Right renal cortex interstitium (tissue), 3 donors: ENCODE results near the gene SSBP2. TPM values are rescaled to one million over a fixed set of nuclear protein-coding genes. Genes with fewer than 3 reads are reported as not detected.

ENCODE experiments used
- DNase-seq, 3 donors: peaks; one replicate each; pipeline ENCODE4 v3.0.0-alpha.2; 2013; ENCODE audit warnings: low read depth in 3 of 3, low spot score in 2 of 3
- polyA plus RNA-seq, 3 donors: library from polyadenylated mRNA; unstranded; fragments of 120-200 nt; gene quantifications; one replicate each; pipeline ENCODE4 v1.2.1, GENCODE V29; 2013; ENCODE audit not compliant: insufficient read length in 3 of 3

SSBP2 gene
- polyA plus RNA-seq, 3 donors: 94.2 to 103 (median 99.0) TPM

DNA sequence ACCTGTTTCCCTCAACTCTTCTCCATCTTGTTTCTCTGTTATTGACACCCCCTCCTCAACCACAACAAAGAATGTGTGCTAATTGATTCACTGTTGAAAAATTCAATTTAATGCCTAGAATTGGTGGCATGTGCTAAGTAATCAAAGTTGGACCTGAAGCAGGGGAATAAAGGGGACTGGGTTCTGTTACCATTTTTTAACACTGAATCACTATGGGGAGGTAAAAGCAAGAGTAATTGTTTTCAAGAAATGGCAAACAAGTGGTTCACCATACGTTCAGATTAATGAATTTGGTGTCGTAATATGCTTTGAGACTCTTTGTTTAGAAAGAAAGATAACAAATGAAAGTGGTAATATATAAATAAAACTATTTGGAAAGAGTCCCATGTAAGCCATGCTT lies 17.0 kb upstream of the SSBP2 start:
- DNase-seq: no peak

DNA sequence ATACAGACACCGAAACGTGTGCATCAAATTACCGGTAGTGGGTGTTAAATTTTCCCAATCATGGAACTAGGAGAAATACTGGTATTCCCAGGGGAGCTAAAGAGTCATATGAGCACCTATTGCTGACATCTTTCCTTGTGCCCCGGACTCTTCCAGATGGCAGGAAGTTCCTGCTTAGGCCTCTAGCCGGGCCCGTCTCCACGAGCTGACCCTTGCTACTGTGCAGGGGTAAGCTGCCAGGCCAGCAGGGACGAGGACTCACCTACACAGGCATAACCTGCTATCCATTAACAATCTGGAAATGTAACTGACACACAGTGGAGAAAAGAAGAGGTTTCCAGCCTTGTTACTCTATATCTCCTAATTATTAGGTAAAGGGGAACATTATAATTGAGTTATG lies 16.2 kb upstream of the SSBP2 start:
- DNase-seq: no peak

DNA sequence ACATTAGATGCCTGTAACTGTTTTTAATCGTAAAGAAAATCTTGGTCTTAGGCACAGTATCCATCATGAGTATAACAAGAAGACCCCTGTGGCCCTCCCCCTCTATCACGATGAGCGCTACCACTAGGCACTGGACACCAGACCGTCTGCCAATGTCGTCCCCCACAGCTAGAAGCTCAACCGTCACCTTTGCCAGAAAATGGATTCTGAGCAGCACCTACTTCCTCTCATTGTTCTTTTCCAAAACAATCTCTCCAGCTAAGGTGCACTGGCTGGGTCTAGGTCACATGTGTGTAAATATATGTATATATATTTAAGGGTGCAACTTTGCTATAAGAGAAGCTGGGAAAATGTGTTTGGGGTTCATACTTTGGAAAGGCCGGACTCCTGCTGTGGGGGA lies 15.7 kb upstream of the SSBP2 start:
- no peak for DNase-seq

DNA sequence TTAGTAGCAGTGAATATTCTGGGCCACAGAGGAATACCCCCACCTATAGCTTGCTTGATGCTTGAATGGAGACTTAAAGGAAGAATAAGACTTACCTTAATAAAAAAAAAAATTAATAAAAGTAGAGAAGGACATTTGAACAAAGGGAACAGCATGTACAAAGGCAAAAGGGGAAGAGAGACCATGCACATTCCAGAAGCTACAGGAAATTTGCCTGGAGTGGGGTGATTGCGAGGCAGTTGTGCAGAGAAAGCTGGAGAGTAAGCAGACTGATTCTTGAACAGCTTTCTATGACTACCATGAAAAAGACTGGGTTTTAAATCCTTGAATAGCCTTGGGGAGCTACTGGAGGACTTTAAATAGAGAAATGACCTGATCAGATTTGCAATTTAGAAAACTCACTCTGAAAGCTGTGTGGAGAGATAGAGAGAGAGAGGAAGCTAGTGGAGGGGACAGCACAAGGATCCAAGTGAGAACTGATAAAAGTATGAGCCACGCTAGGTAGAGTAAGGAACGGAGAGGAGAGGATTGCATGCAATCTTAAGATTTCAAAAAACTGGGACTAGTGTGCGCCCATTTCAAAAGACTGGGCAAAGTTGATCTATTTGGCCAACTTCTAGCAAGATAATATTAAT lies 12.5 kb upstream of the SSBP2 start:
- DNase-seq: no peak

DNA sequence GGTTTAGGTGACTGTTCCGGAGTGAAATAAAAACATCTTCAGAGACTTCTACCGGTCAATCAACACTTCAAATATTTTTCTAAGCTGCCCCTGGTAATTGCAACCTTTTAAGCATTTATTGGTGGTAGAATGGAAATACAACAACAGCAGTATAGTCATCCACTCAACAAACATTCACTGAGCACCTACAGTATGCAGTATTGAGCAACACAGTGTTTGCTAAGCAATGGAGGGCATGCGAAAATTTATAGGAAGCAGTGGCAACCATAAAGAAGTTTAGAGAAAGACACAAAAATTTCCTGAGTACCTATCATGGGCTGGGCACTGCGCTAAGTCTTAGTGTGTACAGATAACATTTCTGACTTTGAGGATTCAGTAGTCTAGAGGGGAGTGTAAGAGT lies 12.0 kb upstream of the SSBP2 start:
- no peak for DNase-seq

DNA sequence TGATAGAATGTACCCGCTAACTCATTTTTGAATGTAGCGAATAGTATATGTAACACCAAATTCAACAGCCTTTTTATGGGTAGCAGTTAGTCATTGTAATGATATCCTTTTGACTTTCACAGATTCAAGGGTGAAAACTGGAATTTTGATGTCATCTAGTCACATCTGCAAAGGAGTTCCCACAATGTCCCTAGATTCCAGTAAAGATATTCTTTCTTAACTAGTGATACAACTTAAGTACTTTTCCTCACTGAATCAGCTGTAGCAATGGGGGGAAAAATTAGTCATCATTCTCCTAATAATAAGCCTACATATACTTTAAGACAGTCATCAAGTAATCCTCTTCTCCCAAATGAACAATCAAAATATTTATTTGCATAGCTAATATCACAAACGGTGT lies 11.5 kb upstream of the SSBP2 start:
- DNase-seq: no peak

DNA sequence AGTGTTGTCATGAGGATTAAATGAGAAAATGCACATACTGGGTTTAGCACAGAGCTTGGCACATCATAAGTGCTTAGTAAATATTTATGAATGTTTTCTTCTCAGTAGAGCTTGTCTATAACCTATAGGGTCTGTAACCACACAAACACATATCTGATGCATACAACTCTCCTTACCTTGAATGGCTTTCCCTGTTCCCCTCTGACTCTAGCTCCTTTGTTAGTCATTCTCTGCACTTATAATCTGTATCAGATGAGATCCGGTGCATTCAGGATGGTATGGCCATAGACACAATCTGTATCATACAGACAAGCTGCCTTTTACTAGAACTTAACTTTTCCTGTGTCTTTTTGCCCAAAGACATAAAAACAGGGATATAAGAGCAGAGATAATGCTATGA lies 11.1 kb upstream of the SSBP2 start:
- DNase-seq: no peak

DNA sequence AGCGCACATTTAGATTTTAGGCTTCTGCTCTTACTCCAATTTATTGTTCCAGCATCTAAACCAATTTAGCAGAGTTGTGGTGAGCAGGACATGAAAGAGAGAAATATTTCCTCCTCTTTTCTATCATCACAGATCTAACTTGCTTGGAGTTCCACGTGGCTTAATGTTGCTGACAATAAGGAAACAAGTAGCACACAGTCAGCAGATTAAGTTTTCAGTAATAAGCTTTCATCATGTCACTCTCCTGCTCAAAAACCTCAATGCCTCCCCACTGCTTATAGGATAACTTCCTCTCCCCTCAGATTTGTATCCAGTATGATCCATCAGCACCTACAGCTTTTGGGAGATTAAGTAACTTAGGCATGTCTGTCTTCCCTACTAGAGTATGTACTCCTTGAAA lies 10.4 kb upstream of the SSBP2 start:
- DNase-seq: no peak

DNA sequence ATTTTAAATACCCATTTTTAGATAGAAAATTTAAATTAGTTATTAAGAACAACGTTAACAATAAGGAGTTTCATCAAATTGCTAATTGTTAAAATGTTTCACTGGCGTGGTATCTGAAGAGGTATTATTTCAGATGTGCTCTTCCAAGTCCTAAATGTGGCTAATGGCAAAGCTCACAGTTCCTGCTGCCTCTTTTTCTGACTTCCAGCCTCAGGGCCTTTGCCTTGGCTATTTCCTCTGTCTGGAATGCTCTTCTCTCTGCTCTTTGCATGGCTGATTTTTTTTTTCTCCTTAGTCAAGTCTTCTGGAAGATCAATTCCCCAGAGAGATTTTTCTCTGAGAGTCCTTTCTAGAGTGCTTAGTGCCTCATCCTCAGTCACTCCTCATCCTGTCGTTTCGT lies 9.6 kb upstream of the SSBP2 start:
- DNase-seq: no peak

DNA sequence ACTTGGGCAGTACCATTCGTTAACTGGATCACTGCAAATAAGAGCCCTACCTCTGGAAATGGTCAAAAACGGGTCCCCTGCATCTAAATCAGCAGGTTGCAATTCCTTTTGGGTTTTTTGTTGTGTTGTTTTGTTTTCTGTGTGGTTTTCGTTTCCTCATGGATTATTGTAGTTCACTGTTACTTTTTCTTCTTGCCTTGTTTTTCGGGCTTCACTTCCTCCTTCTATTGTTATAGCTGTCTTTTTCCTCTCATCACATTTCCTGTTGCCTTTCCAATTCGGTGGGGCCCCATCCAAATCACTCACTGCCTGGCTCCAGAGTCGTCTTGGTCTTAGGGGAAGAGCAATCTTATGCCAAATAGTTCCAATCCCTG lies 8.7 kb upstream of the SSBP2 start:
- no peak for DNase-seq

DNA sequence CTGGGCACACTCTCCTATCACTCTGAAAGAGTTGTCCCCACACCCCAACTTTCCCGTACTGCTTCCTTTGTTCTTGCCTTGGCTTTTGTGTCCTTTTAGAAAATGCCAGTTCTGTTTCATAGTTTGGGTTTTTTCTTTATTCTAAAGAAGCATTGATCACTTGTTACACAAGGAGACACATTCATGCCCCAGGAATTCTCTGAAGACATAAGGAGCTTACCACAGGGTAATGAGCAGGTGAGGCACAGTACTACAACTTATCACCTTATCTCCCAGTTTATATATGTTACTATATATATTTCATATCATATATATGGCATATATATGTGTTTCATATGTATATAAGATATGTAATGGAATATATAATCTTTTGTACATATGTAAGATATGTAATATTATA lies 6.5 kb upstream of the SSBP2 start:
- no peak for DNase-seq

DNA sequence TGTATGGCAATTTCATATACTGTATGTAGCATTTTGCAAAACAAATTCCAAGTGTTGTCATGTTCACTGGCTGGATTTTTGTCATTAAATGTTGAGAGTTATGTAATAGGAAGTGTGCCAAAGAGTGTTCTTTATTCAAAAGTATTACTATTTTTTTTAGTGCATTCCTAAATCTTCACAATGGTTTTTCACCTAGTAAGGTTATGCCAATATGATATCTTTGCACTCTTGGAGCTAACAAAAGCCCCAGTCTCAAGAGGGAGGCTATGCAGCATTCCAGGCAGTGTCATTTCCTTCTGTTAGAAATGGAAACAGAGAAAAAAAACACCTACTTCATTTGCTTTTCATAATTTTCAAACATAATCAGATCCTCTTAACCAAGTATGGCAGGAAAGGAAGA lies 5.1 kb upstream of the SSBP2 start:
- DNase-seq: no peak

DNA sequence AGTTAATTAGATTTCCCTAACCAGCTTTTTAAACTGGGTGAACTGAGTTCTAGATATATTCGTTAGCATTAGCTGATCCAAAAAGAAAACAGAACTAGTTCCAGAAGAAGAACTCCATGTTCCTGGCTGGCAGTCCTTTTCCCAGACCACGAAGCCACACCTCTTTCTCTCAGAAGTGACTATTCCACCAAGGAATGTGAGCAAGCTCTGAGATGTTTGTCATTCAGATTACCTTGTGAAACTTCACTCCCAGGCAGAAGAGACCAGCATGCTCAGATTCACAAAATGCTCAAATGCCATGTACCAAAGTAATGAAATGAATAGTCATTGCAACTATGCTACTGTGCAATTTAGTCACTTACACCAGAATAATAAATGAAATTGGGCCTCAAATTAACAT lies 4.4 kb upstream of the SSBP2 start:
- DNase-seq: no peak

DNA sequence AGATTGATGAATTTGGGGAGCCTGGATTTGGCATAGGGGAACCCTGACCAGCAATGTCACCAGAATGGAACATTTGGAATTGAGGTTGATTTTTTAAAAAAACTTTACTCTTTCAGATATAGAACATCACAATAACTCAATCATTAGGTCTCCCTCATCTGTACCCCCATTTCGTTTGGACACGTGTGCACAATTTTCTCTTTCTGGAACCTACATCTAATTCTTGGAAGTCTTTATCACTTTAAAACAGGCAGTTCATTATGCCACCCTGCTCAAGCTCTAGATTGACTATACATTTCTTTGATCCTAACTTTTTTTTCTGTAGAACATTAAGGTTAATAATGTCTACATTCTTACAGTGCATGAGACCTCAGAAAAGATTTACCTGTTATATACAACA lies 3.7 kb upstream of the SSBP2 start:
- no peak for DNase-seq

DNA sequence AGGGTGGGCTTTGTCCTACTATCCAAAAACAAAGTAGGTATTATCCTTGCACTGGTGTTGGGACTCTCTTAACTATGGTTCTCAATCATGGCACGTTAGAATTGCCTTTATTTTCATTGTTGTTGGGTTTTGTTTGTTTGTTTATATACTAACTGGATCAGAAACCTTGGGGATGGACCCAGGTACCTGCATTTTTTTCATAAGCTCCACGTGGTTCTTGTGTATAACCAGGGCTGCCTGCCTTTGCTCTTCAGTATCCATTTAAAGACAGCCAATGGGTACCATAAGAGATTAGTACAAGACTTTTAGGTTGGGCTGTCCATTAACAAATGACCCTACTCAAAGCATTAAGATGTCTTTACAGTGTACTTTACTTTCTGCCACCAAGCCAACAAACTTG lies 2.5 kb upstream of the SSBP2 start:
- no peak for DNase-seq

DNA sequence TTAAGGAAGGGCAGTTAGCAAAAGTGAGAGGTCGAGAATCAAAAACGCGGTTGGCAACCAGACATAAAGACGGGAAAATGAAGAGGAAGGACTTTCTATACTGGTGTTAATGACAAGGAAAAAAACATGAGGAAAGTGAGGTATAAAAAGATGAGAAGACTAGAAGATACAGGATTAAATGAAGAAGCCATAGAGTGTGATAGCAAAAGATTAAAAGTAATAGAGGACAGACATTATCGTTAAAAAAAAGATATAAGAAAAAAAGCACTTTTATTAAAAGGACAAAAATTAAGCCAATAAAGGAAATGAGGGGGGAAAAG lies 1.7 kb upstream of the SSBP2 start:
- DNase-seq: no peak

DNA sequence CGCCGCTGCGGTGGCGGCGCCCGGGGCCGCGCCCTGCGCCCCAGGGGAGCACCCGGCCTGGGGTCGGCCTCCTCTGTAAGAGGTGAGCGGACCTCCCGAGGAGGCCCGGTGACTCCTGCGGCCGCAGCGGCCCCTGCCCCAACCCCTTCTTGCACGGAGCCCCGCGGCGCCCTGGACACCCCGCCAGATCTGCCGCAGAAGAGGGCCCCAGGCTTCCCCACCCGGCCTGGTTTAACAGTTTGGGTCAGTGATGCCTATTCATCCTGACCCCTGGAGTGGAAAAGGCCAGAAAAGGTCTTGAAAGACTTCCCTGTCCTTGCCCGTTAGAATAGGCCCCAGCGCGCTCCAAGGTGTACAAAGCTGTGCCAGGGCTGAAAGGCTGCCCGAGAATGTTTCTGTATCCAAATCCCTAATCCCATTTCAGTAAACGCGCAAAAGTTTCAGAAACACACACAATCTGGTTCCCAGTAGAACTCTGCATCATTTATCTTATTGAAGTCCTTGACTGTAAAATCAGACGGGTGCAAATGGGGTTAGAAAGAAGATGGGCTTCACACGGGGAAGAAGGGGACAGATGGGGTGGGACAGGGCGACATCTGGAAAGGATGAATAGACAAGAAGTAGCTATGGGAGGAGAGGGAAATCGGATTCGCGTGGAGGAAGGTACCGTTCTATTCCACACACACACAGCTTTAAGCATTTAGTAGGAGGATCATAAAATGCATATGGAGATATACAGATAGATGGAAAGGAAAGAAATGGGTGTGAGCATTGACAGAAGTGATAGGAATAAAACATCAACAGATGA lies 1.1 kb upstream of the SSBP2 start:
- no peak for DNase-seq

DNA sequence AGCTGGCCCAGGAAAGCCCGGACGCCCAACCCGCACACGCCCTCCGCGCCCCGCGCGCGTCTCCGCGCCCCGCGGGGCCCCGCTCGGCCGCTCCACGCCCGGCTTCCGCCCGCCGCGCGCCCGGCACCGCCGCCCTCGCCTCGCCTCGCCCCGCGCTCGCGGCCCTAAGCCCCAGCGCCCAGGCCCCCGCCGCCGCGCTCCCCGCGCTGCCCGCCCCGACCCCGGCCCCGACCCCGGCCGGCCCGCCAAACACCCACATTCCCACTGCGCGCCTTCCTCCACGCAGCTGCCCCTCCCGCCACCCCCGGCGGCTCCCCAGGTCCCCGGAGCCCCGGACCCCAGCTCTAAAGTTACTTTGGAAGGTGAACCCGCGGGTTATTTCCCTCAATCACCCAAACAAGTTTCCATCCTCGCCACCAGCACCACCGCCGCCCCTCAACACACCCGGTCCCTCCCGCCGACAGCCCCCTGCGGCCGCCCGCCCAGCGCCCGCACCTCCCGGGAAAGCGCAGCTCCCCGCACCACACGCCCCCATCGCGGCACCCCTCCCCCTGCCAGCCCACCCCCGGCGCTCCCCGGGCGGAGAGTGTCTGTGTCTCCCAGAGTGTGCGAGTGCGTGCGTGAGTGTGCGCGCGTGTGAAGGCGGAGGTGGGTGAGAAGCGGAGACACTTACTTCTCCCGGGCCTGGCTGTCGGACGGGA lies 439 bp downstream of the SSBP2 start:
- DNase-seq: no peak

DNA sequence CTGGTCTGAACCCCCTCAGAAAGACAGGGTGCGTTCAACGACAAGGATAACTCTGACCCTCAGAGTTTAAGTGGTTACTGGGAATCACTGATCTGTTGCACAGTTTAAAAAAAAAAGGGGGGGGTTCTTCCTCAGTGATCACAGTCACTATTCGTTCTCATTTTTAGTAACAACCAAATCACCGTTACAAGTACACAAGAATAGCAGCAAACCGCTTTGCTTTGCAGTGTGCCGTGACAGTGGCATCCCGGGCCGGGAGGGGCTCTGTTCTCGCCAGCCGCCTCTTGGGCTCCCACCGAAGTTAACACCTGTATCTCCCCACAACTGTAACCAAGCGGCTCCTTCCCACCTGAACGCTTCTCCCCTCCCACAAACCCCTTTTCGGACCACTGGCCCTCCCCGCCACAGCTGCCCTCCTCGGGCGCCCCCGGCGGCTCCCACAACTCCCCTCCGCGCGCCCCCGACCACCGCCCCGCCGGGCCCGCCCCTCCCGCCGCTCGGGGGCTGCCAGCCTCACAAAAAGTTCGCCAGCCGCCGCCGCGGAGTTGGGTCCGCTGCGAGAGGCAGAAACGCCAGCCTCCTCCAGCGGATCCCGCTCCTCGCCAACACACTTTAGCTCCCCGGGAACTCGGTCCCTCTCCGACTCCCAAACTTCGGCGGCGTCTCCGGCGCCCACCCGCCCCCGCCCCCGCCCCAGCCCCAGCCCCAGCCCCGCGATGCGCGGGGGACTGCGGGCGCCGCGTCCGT lies 1.2 kb downstream of the SSBP2 start:
- DNase-seq: no peak

DNA sequence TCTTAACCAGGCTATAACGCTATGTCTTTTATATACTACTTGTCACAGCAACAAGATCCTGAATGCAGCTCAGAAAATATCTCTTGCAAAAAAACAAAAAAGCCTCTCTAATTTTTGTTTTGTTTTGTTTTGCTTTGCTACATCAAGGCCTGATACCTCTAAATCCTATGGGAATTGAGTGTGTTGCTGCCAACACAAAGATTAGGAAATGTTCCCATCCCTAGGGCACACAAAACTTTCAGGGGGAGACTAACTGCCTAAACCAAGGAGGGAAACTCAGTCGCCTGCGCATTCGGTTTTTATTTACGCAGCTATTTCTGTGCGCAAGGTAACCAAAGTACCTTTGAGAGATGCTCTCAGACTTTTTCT lies 1.7 kb downstream of the SSBP2 start:
- no peak for DNase-seq

DNA sequence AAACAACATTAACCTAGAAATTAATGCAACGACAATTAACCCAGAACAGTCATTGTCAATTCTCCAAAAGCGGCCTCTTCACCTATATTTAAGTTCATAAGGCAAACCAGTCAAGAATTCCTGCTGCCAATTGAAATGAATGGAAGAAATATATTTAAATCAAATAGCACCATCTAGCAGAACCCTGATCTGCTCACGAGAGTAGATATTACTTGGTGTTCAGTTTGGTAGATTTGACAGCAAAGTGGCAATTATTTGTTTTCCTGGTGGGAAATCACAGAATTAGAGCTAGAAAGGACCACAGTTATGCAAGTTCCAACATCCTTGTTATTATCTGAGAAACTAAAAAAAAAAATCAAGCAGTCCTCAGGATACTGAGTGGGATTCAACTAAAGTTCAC lies 2.3 kb downstream of the SSBP2 start:
- no peak for DNase-seq

DNA sequence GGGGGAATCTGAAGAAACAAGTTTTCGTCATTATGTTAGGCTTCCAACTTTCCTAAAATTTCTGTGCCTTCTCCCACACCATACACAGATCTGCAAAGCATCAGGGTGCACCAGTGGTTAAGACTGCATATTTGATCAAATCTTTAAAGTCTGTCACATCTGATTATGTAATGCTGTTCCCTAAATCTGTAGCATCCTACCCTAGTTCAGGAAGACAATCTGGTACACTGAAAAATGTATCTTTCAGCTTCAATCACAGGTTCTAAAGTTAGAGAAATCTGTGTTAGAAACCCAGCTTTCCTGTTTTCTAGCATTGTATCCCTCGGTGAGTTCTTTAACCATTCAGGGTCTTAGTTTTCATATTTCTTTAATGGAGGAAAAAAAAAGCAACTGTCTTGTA lies 3.9 kb downstream of the SSBP2 start:
- no peak for DNase-seq
